Measurements from ENCODE around the gene EIF4A2. TPM values are rescaled to one million over a fixed set of nuclear protein-coding genes. Genes with fewer than 3 reads are reported as not detected.
"Not testable (repeated sequence)": the region's sequence is repeated elsewhere in the genome, so short reads cannot be mapped to it uniquely, and the experiment has no call there.

EIF4A2 gene
- total RNA-seq, 1 donor from 2014 or later = 359 TPM

DNA sequence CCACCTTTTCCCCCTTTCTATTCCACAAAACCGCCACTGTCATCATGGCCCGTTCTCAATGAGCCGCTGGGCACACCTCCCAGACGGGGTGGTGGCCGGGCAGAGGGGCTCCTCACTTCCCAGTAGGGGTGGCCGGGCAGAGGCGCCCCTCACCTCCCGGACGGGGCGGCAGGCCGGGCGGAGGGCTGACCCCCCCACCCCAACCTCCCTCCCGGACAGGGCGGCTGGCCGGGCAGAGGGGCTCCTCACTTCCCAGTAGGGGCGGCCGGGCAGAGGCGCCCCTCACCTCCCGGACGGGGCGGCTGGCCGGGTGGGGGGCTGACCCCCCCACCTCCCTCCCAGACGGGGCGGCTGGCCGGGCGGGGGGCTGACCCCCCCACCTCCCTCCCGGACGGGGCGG, 27.9 kb downstream of the EIF4A2 start:
- ATAC-seq; DNase-seq (ENCODE audit: low spot score); intact Hi-C loops (cut with DNase I): not testable (repeated sequence)

DNA sequence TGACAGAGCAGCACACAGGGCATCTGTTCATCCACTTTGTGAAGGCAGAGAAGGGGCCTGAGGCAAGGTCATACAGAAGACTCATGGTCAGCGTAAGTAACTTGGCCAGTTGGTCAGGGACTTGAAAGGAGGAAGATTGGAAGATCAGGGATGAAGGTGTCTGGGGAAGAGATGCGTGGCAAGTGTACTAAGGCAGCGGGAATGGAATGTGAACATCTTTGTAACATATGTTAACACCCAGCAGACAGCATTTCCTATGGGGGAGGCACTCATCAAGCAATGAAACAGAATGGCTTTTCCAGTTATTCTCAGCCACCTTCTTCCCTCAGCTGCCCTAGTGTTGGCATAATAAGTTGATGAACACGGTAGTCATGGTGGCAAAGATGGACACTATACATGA, 30.7 kb downstream of the EIF4A2 start:
- DNase-seq (ENCODE audit: low spot score) (no peak), ATAC-seq (no peak)
- intact Hi-C loops (cut with DNase I) = no loop called here

DNA sequence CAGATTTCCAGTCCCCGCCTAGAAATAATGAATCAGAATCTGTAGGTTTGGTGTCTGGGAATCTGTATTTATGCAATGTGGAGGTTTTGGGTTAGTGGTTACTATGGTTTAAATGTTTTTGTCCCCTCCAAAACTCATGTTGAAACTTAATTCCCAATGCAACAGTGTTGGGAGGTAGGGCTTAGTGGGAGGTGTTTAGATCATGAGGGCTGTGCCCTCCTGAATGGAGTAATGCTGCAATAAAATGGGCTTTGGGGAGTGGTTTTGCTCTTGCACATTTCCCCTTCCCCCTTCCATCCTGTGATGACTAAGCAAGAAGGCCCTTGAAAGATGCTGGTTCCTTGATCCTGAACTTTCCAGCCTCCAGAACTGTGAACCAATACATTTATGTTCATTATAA, 32.1 kb downstream of the EIF4A2 start:
- ATAC-seq (no peak), DNase-seq (ENCODE audit: low spot score) (no peak)
- intact Hi-C loops (cut with DNase I) = no loop called here

DNA sequence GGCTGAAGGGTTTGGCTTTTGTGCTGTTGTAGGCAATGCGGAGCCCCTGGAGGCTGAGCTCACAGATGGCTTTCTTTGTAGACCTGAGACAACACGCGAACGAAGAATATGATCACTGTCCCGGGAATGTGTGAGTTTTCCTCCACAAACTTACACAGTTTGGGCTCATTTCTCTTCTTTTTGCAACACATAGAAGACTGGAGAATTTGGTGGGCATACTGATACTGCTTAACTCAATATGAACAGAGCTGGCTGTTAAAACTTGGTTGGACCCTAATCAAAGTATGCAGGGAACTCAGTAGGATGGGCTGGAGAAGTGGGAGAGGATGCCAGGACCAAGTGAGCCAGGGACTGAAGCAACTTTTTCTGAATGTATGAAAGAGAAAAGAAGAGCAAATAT, 35.1 kb downstream of the EIF4A2 start:
- DNase-seq (ENCODE audit: low spot score) (no peak), ATAC-seq (no peak)
- intact Hi-C loops (cut with DNase I) = no loop called here

GRCh38 chr3:186818956-186819355, 35.6 kb downstream of the EIF4A2 start:
- no peak for ATAC-seq
- no peak for DNase-seq (ENCODE audit: low spot score)
- intact Hi-C loops (cut with DNase I) = no loop called here

DNA sequence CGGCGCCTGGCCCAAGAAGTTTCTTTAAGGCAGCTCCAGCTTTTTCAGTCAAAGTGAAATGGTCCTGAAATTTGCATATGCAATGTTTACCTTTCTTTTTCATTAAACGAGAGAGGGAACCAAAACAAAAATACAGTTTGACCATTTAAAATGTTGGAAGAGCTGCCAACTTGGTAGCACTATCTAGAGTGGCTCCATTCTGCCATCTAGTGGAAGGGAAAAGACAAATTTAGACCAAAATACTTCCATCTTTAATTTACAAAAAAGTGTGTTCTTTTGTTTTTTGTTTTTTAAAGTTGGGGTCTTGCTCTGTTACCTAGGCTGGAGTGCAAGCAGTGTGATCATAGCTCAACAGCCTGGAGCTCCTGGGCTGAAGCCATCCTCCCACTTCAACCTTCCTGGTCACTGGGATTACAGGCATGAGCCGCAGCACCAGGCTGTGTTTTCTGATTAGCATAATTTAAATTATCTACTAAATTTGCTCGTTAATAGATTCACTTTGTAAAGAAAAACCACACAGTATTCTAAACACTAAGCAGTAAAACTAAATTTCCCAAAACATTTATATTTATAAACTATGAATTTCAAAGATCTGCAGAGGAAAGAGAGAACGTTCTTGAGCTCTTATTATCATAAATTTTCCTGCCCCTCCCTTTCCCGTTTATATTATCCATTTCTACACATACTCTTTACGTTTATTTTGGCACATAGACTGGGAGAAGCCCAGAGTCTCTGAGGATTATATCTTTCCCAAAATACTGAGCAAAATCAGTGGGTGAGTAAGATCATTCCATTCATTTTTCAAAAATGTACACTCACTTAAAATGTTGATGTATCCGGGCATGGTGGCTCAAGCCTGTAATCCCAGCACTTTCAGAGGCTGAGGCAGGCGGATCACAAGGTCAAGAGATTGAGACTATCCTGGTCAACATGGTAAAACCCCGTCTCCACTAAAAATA, 38.3 kb downstream of the EIF4A2 start:
- no peak for DNase-seq (ENCODE audit: low spot score)
- intact Hi-C loops (cut with DNase I) = no loop called here
- no peak for ATAC-seq

DNA sequence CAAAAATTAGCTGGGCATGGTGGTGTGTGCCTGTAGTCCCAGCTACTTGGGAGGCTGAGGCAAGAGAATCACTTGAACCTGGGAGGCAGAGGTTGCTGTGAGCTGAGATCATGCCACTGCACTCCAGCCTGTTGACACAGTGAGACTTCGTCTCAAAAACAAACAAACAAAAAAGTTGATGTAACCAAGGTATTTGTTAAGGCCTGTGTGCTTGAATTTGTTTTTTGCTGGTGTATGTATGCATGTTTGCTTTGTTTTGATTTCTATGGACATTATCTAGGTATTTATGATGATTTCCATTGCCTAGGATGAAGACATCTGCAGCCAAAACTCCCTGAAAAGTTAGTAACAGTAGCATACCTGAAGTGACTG, 39.0 kb downstream of the EIF4A2 start:
- intact Hi-C loops (cut with DNase I); ATAC-seq; DNase-seq (ENCODE audit: low spot score): not testable (repeated sequence)

- DNase-seq (ENCODE audit: low spot score) = no peak
- no peak for ATAC-seq
- intact Hi-C loops (cut with DNase I) = no loop called here
Measured at GRCh38 chr3:186823386-186823785, 40.0 kb downstream of the EIF4A2 start.

GRCh38 chr3:186824430-186825139, 41.2 kb downstream of the EIF4A2 start:
- ATAC-seq (no peak), DNase-seq (ENCODE audit: low spot score) (no peak)
- intact Hi-C loops (cut with DNase I) = no loop called here

GRCh38 chr3:186825294-186825821, 42.0 kb downstream of the EIF4A2 start:
- ATAC-seq (peak; percentile 49), DNase-seq (ENCODE audit: low spot score) (no peak)
- intact Hi-C loops (cut with DNase I) = no loop called here

- DNase-seq (ENCODE audit: low spot score) (no peak), ATAC-seq (no peak)
- intact Hi-C loops (cut with DNase I) = no loop called here
Measured at GRCh38 chr3:186825872-186826409, 42.6 kb downstream of the EIF4A2 start.

DNA sequence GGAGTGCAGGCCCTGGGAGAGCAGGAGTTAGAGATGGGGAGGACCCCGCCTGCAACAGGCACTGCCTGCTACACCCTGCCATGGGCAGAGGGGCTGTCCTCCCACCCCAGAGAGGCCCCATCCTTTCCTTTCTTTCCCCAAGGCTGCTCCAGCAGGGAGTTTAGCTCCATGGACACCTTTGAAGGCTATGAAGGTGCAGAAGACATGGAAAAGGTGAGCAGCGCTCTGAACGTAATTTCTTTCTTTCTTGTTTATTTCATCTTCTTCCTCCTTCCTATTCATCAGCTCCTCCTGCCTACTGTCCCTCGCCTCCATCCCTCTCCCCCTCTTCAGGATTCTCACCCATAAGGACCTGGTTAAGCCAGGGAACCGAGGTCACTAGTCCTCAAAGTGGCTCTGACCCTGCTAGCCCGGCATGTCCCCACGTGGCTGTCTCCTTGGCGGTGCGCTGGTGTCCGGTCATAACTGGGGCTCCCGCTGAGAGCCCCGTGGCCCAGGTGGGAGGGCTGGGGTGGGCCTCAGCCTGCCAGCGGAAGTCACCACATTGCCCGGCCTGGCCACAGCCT, 43.1 kb downstream of the EIF4A2 start:
- DNase-seq (ENCODE audit: low spot score) (no peak), ATAC-seq (peak; percentile 12)
- intact Hi-C loops (cut with DNase I) = no loop called here

DNA sequence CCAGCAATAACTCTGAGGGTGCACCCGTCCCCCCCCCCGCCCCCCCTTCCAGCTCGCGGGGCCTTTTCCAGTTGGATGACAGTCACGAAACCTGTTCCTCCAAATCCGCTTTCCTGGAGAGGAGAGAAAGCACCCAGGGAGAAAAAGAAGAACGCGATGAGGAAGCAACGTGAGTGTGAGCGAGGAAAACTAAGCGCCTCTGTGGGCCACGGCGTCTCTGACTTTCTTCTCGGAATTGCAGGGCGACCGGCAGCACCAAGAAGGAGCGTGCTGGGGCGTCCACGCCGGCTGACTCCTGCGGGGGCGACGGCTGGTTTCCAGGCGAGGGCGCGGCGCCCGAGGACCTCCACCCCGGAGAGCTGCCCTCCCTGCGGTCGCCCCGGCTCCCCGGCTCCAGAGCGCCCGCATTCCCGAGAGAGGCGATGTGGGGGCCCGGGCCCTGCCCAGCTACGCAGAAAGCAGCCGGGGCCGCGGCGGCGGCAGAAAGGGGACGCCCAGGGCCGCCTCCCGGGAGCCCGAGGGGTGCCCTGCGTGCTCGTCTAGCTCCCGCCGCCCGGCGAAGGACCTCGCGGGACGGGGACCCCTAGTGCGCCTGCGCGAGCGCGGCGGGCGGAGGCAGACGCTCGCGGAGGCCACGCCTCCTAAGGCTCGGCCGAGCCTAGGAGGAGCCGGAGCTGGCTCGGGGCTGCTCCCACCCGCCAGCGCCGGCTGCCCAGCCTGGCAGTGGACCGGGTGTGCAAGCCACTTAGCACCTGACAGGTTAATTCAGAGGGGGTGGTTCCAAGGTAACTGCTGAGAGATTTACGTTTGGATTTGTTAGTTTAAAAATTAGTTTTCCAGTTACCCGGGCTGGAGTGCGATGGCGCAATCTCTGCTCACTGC, 43.8 kb downstream of the EIF4A2 start:
- DNase-seq (ENCODE audit: low spot score) (peak; percentile 87), ATAC-seq (peak; percentile 93)

DNA sequence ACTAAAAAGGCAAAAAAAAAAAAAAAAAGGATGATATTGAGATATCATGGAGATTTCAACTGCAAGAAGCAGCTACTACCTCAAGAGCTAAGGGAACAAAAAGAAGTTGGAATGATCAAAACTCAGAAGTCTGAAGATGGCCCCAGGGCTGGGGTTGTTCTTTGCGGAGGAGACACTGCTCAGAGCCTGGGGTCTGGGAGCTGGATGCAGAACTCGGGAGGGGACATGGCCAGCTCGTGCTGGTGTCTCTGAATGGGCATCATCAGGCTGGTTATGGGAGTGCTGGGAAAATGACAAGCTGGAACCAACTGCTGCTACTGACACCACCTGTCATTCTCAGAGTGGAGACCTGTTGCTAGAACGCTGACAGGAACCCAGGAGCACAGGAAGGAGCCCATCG, 45.0 kb downstream of the EIF4A2 start:
- intact Hi-C loops (cut with DNase I) = no loop called here
- ATAC-seq = no peak
- no peak for DNase-seq (ENCODE audit: low spot score)

More for the DNA sequence above, 43.8 kb downstream of the EIF4A2 start:
- intact Hi-C loops (cut with DNase I) = no loop called here

DNA sequence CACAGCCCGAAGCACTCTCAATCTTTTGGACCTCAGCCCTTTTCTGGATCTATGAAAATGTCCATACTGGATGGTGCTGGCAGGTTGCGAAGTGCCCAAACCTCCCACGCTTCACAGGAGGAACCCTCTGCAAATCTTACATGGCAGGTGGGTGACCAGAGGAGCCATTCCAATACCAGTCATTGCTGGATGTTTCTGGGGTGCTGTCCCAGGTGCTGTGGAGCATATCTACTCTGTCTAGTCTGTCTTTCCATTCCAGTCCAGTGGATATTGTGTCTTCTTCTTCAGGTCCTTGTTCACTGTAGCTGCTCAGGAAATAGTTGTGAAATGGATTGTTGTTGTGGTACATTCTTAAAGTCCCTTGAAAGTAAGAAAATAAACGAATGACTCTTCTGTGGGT, 48.4 kb downstream of the EIF4A2 start:
- ATAC-seq (no peak), DNase-seq (ENCODE audit: low spot score) (no peak)
- intact Hi-C loops (cut with DNase I) = loop anchor here (2.0 kb wide), 1 partner anchor 71 kb away; no protein-coding TSS in a partner anchor

- no peak for ATAC-seq
- DNase-seq (ENCODE audit: low spot score) = no peak
- intact Hi-C loops (cut with DNase I) = no loop called here
Measured at GRCh38 chr3:186832276-186832675, 48.9 kb downstream of the EIF4A2 start.
